ENCODE data around the gene LIN52. TPM values are rescaled to one million over a fixed set of nuclear protein-coding genes. Genes with fewer than 3 reads are reported as not detected.

The LIN52 gene
- polyA plus RNA-seq, 1 donor from 2014 or later = 57.9 TPM

- Histone ChIP-seq H3K4me2 (ENCODE audit: low read length) (no peak overlapping the region), H3F3A (ENCODE audit: insufficient read depth, low read length, poor library complexity, severe bottlenecking) (no peaks in the 10 kb centered on the region)
- TF ChIP-seq REST (IDR thresholded peaks at IDR 0.05; ENCODE audit: borderline replicate concordance) (no peak), MXI1 (conservative IDR thresholded peaks at IDR 0.05; ENCODE audit: poor library complexity, severe bottlenecking) (no peak), TAF1 (IDR thresholded peaks at IDR 0.05; ENCODE audit: low read depth) (no peak), POLR2AphosphoS5 (IDR thresholded peaks at IDR 0.05) (no peak), SMC3 (conservative IDR thresholded peaks at IDR 0.05; ENCODE audit: poor library complexity) (no peak), EZH2 (IDR thresholded peaks at IDR 0.05; ENCODE audit: borderline replicate concordance, insufficient read depth, low read length, poor library complexity, severe bottlenecking) (no peak), EP300 (conservative IDR thresholded peaks at IDR 0.05; ENCODE audit: poor library complexity, severe bottlenecking) (no peak), CTCF (IDR thresholded peaks at IDR 0.05; ENCODE audit: poor library complexity, severe bottlenecking) (no peak), RAD21 (conservative IDR thresholded peaks at IDR 0.05) (no peak)
Observed at GRCh38 chr14:74127634-74128033, 42.9 kb downstream of the LIN52 start.

GRCh38 chr14:74133833-74134481 is 49.2 kb downstream of the LIN52 start:
- no peak for TF ChIP-seq EZH2 (IDR thresholded peaks at IDR 0.05; ENCODE audit: borderline replicate concordance, insufficient read depth, low read length, poor library complexity, severe bottlenecking)
- Histone ChIP-seq H3K9me2 (ENCODE audit: insufficient read depth, low read length) (no peaks in the 10 kb centered on the region), H3K9me3 (ENCODE audit: low read length) (no peaks in the 10 kb centered on the region), H3F3A (ENCODE audit: insufficient read depth, low read length, poor library complexity, severe bottlenecking) (no peaks in the 10 kb centered on the region), H3K4me2 (ENCODE audit: low read length) (no peak overlapping the region), H3K27ac (ENCODE audit: low read length) (no peak overlapping the region), H4K20me1 (ENCODE audit: insufficient read depth) (no peaks in the 10 kb centered on the region), H3K36me3 (ENCODE audit: insufficient read depth, low read length) (no peaks in the 10 kb centered on the region), H3K4me3 (ENCODE audit: low read length) (no peak overlapping the region), H3K79me2 (replicated peaks; ENCODE audit: insufficient read depth, low read length) (no peaks in the 10 kb centered on the region), H3K27me3 (ENCODE audit: insufficient read depth, low read depth, low read length) (no peaks in the 10 kb centered on the region), H2AFZ (ENCODE audit: low read depth, low read length) (no peak overlapping the region), H3K9ac (ENCODE audit: low read length) (no peak overlapping the region)

More at GRCh38 chr14:74127634-74128033, 42.9 kb downstream of the LIN52 start:
- no peaks in the 10 kb centered on the region for H3K79me2 ChIP-seq (replicated peaks; ENCODE audit: insufficient read depth, low read length)
- H3K9ac ChIP-seq (ENCODE audit: low read length) = no peak overlapping the region
- H4K20me1 ChIP-seq (ENCODE audit: insufficient read depth) = no peaks in the 10 kb centered on the region
- H3K27me3 ChIP-seq (ENCODE audit: insufficient read depth, low read depth, low read length) = no peaks in the 10 kb centered on the region
- H3K27ac ChIP-seq (ENCODE audit: low read length) = no peak overlapping the region
- H2AFZ ChIP-seq (ENCODE audit: low read depth, low read length) = no peak overlapping the region
- H3K36me3 ChIP-seq (ENCODE audit: insufficient read depth, low read length) = no peaks in the 10 kb centered on the region
- H3K4me3 ChIP-seq (ENCODE audit: low read length) = no peak overlapping the region
- no peaks in the 10 kb centered on the region for H3K9me2 ChIP-seq (ENCODE audit: insufficient read depth, low read length)
- no peaks in the 10 kb centered on the region for H3K9me3 ChIP-seq (ENCODE audit: low read length)
